ENCODE data around the gene SMPD1.

Gene SMPD1

GRCh38 chr11:6389905-6390717, at the start of gene SMPD1:
Gene SMPD1 (plus strand): TSS chr11:6390474. CDS start chr11:6390599, 125 bp downstream.
- DNase-seq: peak; percentile 91

- no peak for DNase-seq
Observed at GRCh38 chr11:6345366-6345765, 44.9 kb upstream of the SMPD1 start.

GRCh38 chr11:6350043-6350442, 40.2 kb upstream of the SMPD1 start:
- no peak for DNase-seq

GRCh38 chr11:6350486-6350885, 39.8 kb upstream of the SMPD1 start:
- no peak for DNase-seq

GRCh38 chr11:6351782-6352382, 38.4 kb upstream of the SMPD1 start:
- no peak for DNase-seq

- peak; percentile 19 for DNase-seq
Observed at GRCh38 chr11:6353367-6353987, 36.8 kb upstream of the SMPD1 start.

GRCh38 chr11:6354651-6355485, 35.4 kb upstream of the SMPD1 start:
- no peak for DNase-seq

GRCh38 chr11:6356503-6357055, 33.7 kb upstream of the SMPD1 start:
- no peak for DNase-seq

- DNase-seq: no peak
Observed at GRCh38 chr11:6357222-6357621, 33.1 kb upstream of the SMPD1 start.

- no peak for DNase-seq
Observed at GRCh38 chr11:6360183-6360582, 30.1 kb upstream of the SMPD1 start.

GRCh38 chr11:6362185-6362872, 27.9 kb upstream of the SMPD1 start:
- no peak for DNase-seq

- DNase-seq: peak; percentile 38
Observed at GRCh38 chr11:6362873-6363678, 27.2 kb upstream of the SMPD1 start.

GRCh38 chr11:6365659-6366058, 24.6 kb upstream of the SMPD1 start:
- DNase-seq: no peak

- no peak for DNase-seq
Observed at GRCh38 chr11:6371825-6372224, 18.4 kb upstream of the SMPD1 start.

- peak; percentile 58 for DNase-seq
Observed at GRCh38 chr11:6377902-6378639, 12.2 kb upstream of the SMPD1 start.

GRCh38 chr11:6378640-6378989, 11.7 kb upstream of the SMPD1 start:
- DNase-seq: no peak

- DNase-seq: no peak
Observed at GRCh38 chr11:6385046-6385777, 5.1 kb upstream of the SMPD1 start.

- DNase-seq: no peak
Observed at GRCh38 chr11:6387811-6388599, 2.3 kb upstream of the SMPD1 start.

GRCh38 chr11:6388748-6389147, 1.5 kb upstream of the SMPD1 start:
- DNase-seq: no peak

Measured in MV-4-11 (cell line).